HepG2 (cell line): ENCODE measurements around the gene QRSL1. TPM values are rescaled to one million over a fixed set of nuclear protein-coding genes. Genes with fewer than 3 reads are reported as not detected.

Experiments used
- ATAC-seq: fragments of 200-7000 bp; cut with Tn5 transposase; 3 replicates; pipeline ENCODE4 v1.9.1; 2020; ENCODE audit warnings: mild to moderate bottlenecking, moderate library complexity
- BruUV-seq: library from RNA; stranded (reverse); fragments of 400-500 nt; replicated peaks from 2 replicates; lab custom pipeline; 2021; lab: Mats Ljungman, UMichigan
- CTCF ChIA-PET: fragments of 300-600 bp; formaldehyde crosslinking; extraction: SDS; loops from one replicate; lab custom pipeline; 2021; ENCODE audit warnings: low total read pairs, inconsistent platforms, low intra/inter-chr PET ratio; lab: Yijun Ruan, JAX
- POLR2A ChIA-PET: fragments of 350-600 bp; sonication (Branson Sonifier 250); formaldehyde crosslinking; loops from one replicate; lab custom pipeline; 2020; ENCODE audit warnings: antibody characterized with exemption, inconsistent platforms; lab: Yijun Ruan, JAX
- DNase-seq: peaks from one replicate; pipeline ENCODE4 v3.0.0-alpha.2; 2015; ENCODE audit warnings: low spot score
- FAIRE-seq: peaks from 3 replicates; lab custom pipeline; 2011; peaks lifted over from hg19 to GRCh38; lab: Jason Lieb, UNC
- H2AFZ ChIP-seq: one replicate; pipeline ENCODE4 v1.6.1; 2011; ENCODE audit warnings: low read length, inconsistent platforms
- H3K27ac ChIP-seq: fragments of 300-600 bp; 3 replicates; pipeline ENCODE4 v1.8.0; 2011; ENCODE audit warnings: mixed run types, mild to moderate bottlenecking, mixed read lengths, low read length, inconsistent platforms; ENCODE audit not compliant: insufficient read depth; ENCODE audit errors: extremely low read length
- H3K27me3 ChIP-seq, 2 experiments: fragments of 200-600 bp in 1 of 2; 2 replicates in 1 of 2; 3 replicates in 1 of 2; pipeline versions ENCODE4 v1.6.0 to v1.8.0; 2011; ENCODE audit warnings: low read length in 2 of 2, mild to moderate bottlenecking in 2 of 2, moderate library complexity in 2 of 2, inconsistent platforms in 1 of 2; ENCODE audit not compliant: insufficient read depth in 2 of 2, control insufficient read depth in 1 of 2
- H3K36me3 ChIP-seq, 2 experiments: fragments of 200-600 bp in 1 of 2; replicated peaks in 1 of 2; 2 replicates in 1 of 2; 3 replicates in 1 of 2; pipeline versions ENCODE4 v1.5.1 to v1.8.0; 2011; ENCODE audit warnings: low read length in 2 of 2, inconsistent platforms in 1 of 2; ENCODE audit not compliant: insufficient read depth in 2 of 2, control insufficient read depth in 1 of 2
- H3K4me1 ChIP-seq: 2 replicates; pipeline ENCODE4 v1.5.1; 2012; ENCODE audit warnings: low read length, inconsistent platforms; ENCODE audit not compliant: insufficient read depth
- H3K4me2 ChIP-seq: 2 replicates; pipeline ENCODE4 v1.6.0; 2011; ENCODE audit warnings: low read depth, low read length, inconsistent platforms
- H3K4me3 ChIP-seq, 3 experiments: fragments of 200-600 bp in 1 of 3; sonication (generic), shearing (Covaris generic) in 1 of 3; replicated peaks in 1 of 3; 2 replicates each; pipeline ENCODE4 v1.5.1; 2011 to 2016; ENCODE audit warnings: low read length in 3 of 3, inconsistent platforms in 2 of 3, low read depth in 2 of 3, mild to moderate bottlenecking in 2 of 3, control low read depth in 1 of 3, mixed read lengths in 1 of 3; ENCODE audit not compliant: insufficient read depth in 1 of 3
- H3K79me2 ChIP-seq: one replicate; pipeline ENCODE4 v1.6.1; 2011; ENCODE audit warnings: low read length, inconsistent platforms; ENCODE audit not compliant: insufficient read depth
- H3K9ac ChIP-seq: 2 replicates; pipeline ENCODE4 v1.6.0; 2011; ENCODE audit warnings: mild to moderate bottlenecking, low read depth, low read length, inconsistent platforms; ENCODE audit not compliant: insufficient read depth
- H3K9me3 ChIP-seq: 2 replicates; pipeline ENCODE4 v1.5.1; 2012; ENCODE audit warnings: mild to moderate bottlenecking, low read length
- H4K20me1 ChIP-seq: 2 replicates; pipeline ENCODE4 v1.6.0; 2011; ENCODE audit warnings: inconsistent platforms, mild to moderate bottlenecking, low read length, moderate library complexity; ENCODE audit not compliant: insufficient read depth
- CHD2 ChIP-seq: IDR thresholded peaks from 2 replicates; pipeline ENCODE4 v1.6.1; 2011; ENCODE audit warnings: low read depth, low read length, improper control_type of control experiment
- ELF3 ChIP-seq: IDR thresholded peaks from 2 replicates; pipeline ENCODE4 v1.6.1; 2016; ENCODE audit warnings: missing genetic modification reagents, missing compliant biosample characterization
- ERF ChIP-seq: IDR thresholded peaks from 2 replicates; pipeline ENCODE4 v1.6.1; 2018; ENCODE audit warnings: missing biosample characterization, missing genetic modification reagents
- ETV6 ChIP-seq: sonication (generic); formaldehyde crosslinking; conservative IDR thresholded peaks from 2 replicates; pipeline ENCODE4 v1.4.0; 2020; ENCODE audit warnings: missing genetic modification reagents
- HMG20A ChIP-seq: IDR thresholded peaks from 2 replicates; pipeline ENCODE4 v1.6.1; 2016; ENCODE audit warnings: borderline replicate concordance
- IKZF5 ChIP-seq: IDR thresholded peaks from 2 replicates; pipeline ENCODE4 v1.6.1; 2018; ENCODE audit warnings: missing genetic modification reagents, mild to moderate bottlenecking, missing compliant biosample characterization
- KMT2B ChIP-seq: IDR thresholded peaks from 2 replicates; pipeline ENCODE4 v1.6.1; 2016; ENCODE audit warnings: missing genetic modification reagents, missing compliant biosample characterization
- MEIS1 ChIP-seq: sonication (generic); formaldehyde crosslinking; IDR thresholded peaks from 2 replicates; pipeline ENCODE4 v1.9.0; 2021; ENCODE audit warnings: mild to moderate bottlenecking, missing genetic modification reagents, moderate library complexity, borderline replicate concordance
- PTBP1 ChIP-seq: fragments of 200-400 bp; formaldehyde crosslinking; IDR thresholded peaks from 2 replicates; pipeline ENCODE4 v1.6.1; 2018; ENCODE audit warnings: low read length, low read depth; ENCODE audit not compliant: poor library complexity, severe bottlenecking
- SMC3 ChIP-seq: IDR thresholded peaks from 2 replicates; pipeline ENCODE4 v1.6.1; 2011; ENCODE audit warnings: low read length, improper control_type of control experiment
- SP5 ChIP-seq: IDR thresholded peaks from 2 replicates; pipeline ENCODE4 v1.6.1; 2016; ENCODE audit warnings: low read depth, borderline replicate concordance
- TEAD2 ChIP-seq: sonication (generic); formaldehyde crosslinking; IDR thresholded peaks from 2 replicates; pipeline ENCODE4 v1.9.0; 2021; ENCODE audit warnings: missing genetic modification reagents
- THAP8 ChIP-seq: sonication (generic); formaldehyde crosslinking; IDR thresholded peaks from 2 replicates; pipeline ENCODE4 v1.5.1; 2020; ENCODE audit warnings: missing genetic modification reagents, mild to moderate bottlenecking, borderline replicate concordance
- ZBED4 ChIP-seq: sonication (generic); formaldehyde crosslinking; IDR thresholded peaks from 2 replicates; pipeline ENCODE4 v1.4.0; 2020; ENCODE audit warnings: missing genetic modification reagents, borderline replicate concordance
- ZBTB3 ChIP-seq: sonication (generic); formaldehyde crosslinking; IDR thresholded peaks from 2 replicates; pipeline ENCODE4 v1.4.0; 2020; ENCODE audit warnings: low read depth, mild to moderate bottlenecking, moderate library complexity, missing genetic modification reagents, borderline replicate concordance
- ZNF282 ChIP-seq: fragments of 450-650 bp; IDR thresholded peaks from 2 replicates; pipeline ENCODE4 v1.6.1; 2018; ENCODE audit not compliant: partially characterized antibody
- ZNF513 ChIP-seq: sonication (generic); formaldehyde crosslinking; conservative IDR thresholded peaks from 2 replicates; pipeline ENCODE4 v1.5.0; 2020; ENCODE audit warnings: missing genetic modification reagents
- ZNF562 ChIP-seq: sonication (generic); formaldehyde crosslinking; IDR thresholded peaks from 2 replicates; pipeline ENCODE4 v1.8.0; 2022; ENCODE audit warnings: missing genetic modification reagents, borderline replicate concordance
- WGBS: methylation state at CpG from one replicate; pipeline ENCODE4 v1.1.6; 2017; ENCODE audit warnings: low lambda C conversion rate; 5-methylcytosine and 5-hydroxymethylcytosine counted together
- in situ Hi-C: cut with HindIII; loops from 2 replicates; pipeline ENCODE4 v1.10.0; 2017; ENCODE audit warnings: low pct_unique_long_range_greater_than_20kb; ENCODE audit not compliant: extremely low pct_ligation_motif_present
- intact Hi-C: fragments of 100-400 bp; cut with micrococcal nuclease; formaldehyde crosslinking; loops from one replicate; pipeline ENCODE4 v1.10.0; 2022; ENCODE audit not compliant: unreplicated experiment
- polyA plus RNA-seq, 8 experiments: library from polyadenylated mRNA; depleted of rRNA in 3 of 8; stranded (reverse) in 7 of 8; unstranded in 1 of 8; fragments of >200 nt; fragmentation: Illumina TruSeq in 4 of 8; extraction: Trizol in 4 of 8; gene quantifications; 2 replicates each; pipeline versions ENCODE4 v1.2.1 to v1.2.3, GENCODE V29; 2011 to 2016; ENCODE audit warnings: low read depth in 4 of 8, missing spikeins in 1 of 8, mixed read lengths in 1 of 8; ENCODE audit not compliant: insufficient read depth in 1 of 8
- total RNA-seq, 5 experiments: library from RNA; depleted of rRNA; stranded (reverse); fragments of >200 nt; fragmentation: Illumina TruSeq; extraction: Trizol; gene quantifications; 2 replicates each; pipeline ENCODE4 v1.2.3, GENCODE V29; 2016; ENCODE audit warnings: low read depth in 1 of 5

The QRSL1 gene
- total and polyA plus RNA-seq, 2 of the 13 experiments (the other 11 are each of a cell fraction or from before 2014, with no cell fraction given): 8.2 to 22.3 TPM

DNA sequence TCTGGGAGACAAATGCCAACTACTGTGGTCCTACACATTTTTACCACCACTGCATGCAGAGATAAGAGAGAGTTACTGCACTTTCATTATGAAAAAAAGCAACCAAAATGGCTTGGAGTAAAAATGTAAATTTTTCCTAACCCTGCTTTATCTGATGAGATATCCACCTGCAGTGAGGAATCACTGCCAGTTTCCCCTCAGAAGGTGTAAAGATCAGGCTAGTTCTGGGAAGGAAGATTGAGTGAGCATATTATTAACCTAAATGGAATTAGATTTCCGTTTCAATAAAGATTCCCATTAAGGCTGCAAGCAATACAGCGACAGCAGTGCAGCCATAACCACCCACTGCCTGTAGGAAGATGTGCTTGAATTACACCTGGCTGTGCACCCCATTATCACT is 84.9 kb downstream of the QRSL1 start (continued):
- no peak for TF ChIP-seq ERF (CRISPR knock-in tag)
- TF ChIP-seq MEIS1 (CRISPR knock-in tag): no peak

- no peak overlapping the region for H2AFZ ChIP-seq
- in situ Hi-C loops: no loop called here
- H3K4me1 ChIP-seq: peaks cover 20% of the 10 kb centered on the region
- WGBS: 95% methylated on average over 5 of the region's 5 CpGs
- no peaks in the 10 kb centered on the region for H3K27me3 ChIP-seq
- POLR2A ChIA-PET: no interaction called here
- H3K79me2 ChIP-seq: no peaks in the 10 kb centered on the region
- H3K9me3 ChIP-seq: no peaks in the 10 kb centered on the region
- no peak overlapping the region for H3K9ac ChIP-seq
- CTCF ChIA-PET: no interaction called here
- no peaks in the 10 kb centered on the region for H4K20me1 ChIP-seq
- H3K4me2 ChIP-seq: no peak overlapping the region
- no peak for ATAC-seq
- no TSS peak for BruUV-seq
- no peak for FAIRE-seq
- DNase-seq: no peak
- intact Hi-C loops: no loop called here
- no peak overlapping the region for H3K4me3 ChIP-seq
- H3K27ac ChIP-seq: no peak overlapping the region
- H3K36me3 ChIP-seq: no peaks in the 10 kb centered on the region
- no peak for TF ChIP-seq ZBED4
- TF ChIP-seq TEAD2: no peak
- TF ChIP-seq ZBTB3: no peak
- TF ChIP-seq IKZF5 (CRISPR knock-in tag): no peak
- no peak for TF ChIP-seq THAP8 (CRISPR knock-in tag)
- TF ChIP-seq KMT2B (CRISPR knock-in tag): no peak
- TF ChIP-seq CHD2: no peak
- TF ChIP-seq ZNF562 (CRISPR knock-in tag): no peak
- TF ChIP-seq ETV6 (CRISPR knock-in tag): no peak
- TF ChIP-seq SP5: no peak
- TF ChIP-seq ZNF513 (CRISPR knock-in tag): no peak
- no peak for TF ChIP-seq SMC3
- TF ChIP-seq PTBP1: no peak
- TF ChIP-seq ZNF282: no peak
- TF ChIP-seq HMG20A (CRISPR knock-in tag): no peak
- TF ChIP-seq ELF3 (CRISPR knock-in tag): no peak
Observed at GRCh38 chr6:106715922-106716321, 86.5 kb downstream of the QRSL1 start.
